HT1080 (cell line): ENCODE measurements around the gene UXS1. TPM values are rescaled to one million over a fixed set of nuclear protein-coding genes. Genes with fewer than 3 reads are reported as not detected.
"Not testable (repeated sequence)": the region's sequence is repeated elsewhere in the genome, so short reads cannot be mapped to it uniquely, and the experiment has no call there.

Source experiments
- DNase-seq: peaks from one replicate; pipeline ENCODE4 v3.0.0-alpha.2; 2015; ENCODE audit warnings: low read depth
- total RNA-seq: library from RNA; depleted of rRNA; stranded (reverse); fragments of >200 nt; shearing (Covaris generic); gene quantifications from 2 replicates; pipeline ENCODE4 v1.2.3, GENCODE V29; 2014

The UXS1 gene
- total RNA-seq, 1 experiment from 2014 or later, result 38.0 TPM

DNA sequence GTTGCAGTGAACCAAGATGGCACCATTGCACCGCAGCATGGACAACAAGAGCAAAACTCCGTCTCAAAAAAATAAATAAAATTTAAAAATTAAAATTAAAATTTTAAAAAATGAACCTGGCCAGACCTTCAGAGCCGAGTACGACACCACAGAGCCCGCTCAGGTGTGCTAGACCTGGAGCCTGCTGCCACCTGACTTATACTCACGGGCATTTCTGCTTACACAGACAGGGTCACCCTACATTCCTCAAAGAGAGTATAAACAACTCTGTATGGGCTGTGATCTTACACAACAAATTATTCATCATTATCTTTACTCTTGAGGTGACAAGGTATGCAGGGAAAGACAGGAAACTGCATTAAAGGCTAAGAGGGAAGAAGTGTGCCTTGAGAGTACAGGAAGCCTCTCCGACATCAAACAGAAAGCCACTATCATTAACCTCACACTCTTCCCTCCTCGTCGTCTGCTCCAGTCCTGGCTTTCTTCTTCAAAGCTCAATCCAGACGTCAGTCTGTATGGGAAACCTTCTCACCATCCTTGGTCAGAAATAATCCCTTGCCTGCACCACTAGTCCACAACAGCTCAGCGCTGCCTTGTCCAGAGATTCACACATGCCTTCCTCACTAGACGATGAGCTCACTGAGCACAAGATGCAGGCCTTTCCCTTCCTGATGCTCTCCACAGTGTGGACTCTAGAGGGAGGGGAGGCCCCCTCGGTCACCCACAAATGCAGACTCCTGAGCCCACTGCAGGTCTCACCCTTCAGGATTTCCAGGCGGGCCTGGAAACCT, 56.2 kb downstream of the UXS1 start:
- no peak for DNase-seq

DNA sequence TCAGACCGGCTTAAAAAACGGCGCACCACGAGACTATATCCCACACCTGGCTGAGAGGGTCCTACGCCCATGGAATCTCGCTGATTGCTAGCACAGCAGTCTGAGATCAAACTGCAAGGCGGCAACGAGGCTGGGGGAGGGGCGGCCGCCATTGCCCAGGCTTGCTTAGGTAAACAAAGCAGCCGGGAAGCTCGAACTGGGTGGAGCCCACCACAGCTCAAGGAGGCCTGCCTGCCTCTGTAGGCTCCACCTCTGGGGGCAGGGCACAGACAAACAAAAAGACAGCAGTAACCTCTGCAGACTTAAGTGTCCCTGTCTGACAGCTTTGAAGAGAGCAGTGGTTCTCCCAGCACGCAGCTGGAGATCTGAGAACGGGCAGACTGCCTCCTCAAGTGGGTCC, 62.9 kb downstream of the UXS1 start:
- not testable (repeated sequence) for DNase-seq

DNA sequence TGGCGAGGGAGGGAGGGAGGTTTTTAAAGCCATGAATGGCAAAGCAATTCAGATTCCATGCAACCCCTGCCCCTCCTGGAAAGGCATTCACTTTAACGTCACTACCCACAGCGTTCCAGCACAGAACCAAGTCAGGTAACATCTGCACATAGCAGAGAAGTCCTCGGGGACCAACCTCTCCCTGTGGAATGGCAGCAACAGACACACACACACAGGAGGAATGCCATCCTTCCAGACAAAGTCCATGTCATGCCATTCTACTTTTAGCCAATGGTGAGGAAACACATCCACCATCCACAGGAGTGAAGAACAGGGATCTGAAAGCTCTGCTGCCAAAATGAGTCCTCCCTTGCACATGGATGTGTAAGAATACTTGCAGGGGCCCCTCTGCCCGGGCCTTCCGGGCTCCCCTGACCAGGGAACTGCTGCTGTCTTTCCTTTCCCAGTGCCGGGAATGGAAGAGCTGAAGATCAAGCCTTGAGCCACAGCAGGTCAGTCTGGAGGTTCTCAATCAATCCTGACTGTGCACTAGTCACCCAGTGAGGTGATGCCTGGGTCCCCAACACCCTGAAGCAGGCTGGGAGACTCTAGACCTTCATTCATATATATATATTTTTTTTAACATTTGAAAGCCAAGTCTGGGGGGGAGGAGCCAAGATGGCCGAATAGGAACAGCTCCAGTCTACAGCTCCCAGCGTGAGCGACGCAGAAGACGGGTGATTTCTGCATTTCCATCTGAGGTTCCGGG, 63.7 kb downstream of the UXS1 start:
- no peak for DNase-seq

DNA sequence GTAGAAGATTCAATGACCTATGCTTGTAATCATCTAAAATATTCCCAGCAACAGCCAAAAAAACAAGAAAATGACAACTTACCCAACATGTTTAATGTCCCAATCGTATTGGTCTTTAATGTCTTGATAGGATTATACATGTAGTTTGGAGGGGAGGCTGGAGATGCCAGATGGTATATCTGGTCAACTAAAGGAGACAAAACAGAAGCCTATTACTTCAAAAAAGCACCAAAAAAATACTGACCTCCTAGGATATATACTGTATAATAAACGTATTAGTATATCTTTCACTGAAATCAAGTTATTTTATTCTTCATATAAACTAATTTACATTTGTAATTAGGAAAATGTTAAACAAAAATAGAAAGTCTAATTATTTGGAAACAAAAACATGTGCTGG, 64.5 kb downstream of the UXS1 start:
- DNase-seq, result no peak

DNA sequence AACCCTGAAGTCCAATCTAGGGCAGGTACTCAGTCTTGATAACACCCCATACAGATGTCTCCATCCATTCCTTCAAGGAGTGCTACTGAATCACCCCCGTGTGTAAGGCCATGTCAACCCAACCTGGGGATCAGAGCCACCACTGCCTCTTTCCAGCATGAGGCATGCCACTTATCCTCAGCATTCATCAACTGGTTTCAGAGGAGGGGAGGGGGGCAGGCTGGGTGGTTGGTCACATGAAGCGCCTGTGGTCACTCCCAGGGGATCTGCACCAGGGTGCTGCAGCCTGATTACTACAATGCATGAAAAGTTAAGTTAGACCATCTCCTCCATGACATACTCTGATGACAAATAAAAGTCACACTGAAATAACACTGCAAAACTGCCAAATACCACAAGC, 65.0 kb downstream of the UXS1 start:
- no peak for DNase-seq

DNA sequence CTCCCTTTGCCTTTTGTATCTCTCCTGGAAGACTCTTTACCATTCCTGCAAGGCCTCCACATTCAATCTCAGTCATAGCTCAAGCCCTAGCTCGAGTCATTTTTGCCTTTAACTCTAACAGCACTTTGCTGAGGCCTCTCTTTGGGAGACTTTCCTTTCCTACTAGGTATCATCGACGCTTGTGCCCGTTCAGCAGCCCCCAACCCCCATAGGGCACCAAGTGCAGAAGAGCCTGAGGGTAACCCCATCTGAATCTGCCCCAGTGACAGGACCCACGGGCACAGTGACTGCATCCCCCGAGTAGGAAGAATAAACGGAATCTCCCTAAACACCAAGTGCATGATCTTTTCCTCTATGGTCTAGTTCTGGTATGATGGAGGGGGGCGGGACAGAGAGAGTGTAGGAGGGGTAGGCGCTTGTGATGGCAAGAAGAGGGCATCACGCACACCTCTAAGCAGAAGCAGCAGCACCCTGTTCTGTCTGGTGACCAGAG, 66.3 kb downstream of the UXS1 start:
- no peak for DNase-seq

DNA sequence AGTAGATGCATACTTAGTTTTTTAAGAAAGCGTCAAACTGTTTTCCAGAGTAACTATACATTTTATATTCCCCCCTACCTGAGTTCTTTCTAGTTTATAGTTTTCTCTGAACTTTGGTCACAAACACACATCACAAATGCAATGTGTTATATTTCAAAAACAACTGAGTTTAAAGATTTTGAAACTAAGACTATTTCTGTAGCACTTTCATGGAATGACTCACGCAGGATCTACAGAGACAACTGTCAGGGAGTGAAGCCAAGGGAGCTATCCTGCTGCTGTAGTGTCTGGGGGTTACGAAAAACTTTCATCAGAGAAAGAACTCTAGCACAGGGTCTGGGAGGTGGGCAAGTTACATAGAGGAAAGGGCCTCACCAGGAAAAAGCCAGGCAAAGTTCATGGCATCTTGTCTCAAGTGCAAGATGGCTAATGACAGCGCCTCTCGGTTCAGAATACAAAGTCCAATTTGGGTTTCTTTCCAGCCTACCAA, 66.8 kb downstream of the UXS1 start:
- no peak for DNase-seq

DNA sequence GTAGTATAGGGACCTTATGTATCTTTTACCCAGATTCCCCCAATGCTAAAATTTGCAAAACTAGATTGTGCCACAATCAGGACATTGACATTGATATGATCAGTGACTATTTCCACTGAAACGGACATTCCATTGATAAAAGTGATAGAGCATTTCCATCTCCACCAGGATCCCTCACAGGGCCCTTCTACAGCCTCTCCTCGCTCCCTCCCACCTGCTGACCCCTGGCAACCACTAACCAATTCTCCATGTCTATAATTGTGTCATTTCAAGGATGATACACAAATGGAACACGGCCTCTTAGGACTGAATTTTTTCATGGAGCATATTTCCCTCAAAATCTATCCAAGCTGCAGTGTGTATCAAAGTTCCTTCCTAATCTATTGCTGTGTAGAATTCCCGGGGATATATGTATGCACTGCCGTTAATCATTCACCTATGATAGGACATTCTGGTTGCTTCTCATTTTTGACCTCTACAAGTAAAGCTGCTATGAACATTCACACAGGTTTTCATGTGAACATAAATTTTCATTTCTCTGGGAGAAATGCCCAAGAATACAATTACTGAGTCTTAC, 67.3 kb downstream of the UXS1 start:
- no peak for DNase-seq

DNA sequence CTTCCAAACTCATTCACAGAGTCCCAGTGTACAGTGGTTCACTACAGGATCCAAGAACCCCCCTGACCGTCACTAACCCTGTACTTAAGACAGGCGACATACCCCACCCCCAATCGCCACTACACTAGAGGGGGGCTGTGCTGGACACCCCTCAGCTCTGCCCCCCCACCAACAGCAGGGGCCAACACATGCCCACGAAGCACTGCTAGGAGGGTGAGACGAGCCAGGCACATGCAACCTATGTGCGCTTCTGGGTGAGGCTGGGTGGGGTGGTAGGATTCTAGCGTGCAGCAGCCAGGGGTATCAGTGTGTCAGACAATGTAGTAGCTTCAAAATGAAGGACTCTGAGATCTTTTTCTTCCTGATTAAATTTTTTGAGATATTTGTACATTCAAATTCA, 67.8 kb downstream of the UXS1 start:
- DNase-seq, result no peak

DNA sequence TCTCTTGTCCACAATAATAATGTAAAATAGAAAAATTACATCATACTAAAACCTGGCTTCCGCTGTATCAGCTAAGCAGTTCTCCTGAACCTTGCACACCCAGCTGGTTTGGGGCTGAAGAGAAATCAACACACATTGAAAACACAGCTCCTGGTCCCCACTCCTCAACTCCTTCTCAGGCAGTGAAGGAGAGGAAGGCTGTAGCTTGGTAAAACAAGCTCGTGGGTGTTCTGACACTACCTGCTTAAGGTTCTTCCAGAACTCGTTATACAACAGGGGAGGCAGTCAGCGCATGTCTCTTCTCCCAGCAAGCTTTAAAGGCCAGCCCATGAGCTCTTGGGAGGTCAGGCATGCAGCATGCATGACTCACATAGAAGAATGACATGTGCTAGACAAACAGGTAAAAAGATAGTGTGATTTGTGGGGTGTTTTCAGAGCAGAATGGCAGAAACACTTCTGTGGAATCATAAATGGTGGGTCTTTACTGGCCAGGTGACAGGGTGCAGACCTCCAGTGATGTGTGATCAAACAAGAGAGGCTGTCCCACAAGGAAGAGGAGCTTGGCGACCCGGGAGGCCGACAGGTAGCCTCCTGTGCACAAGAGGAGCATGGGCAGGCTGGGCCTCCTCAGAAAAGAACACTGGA, 69.1 kb downstream of the UXS1 start:
- DNase-seq, result no peak

DNA sequence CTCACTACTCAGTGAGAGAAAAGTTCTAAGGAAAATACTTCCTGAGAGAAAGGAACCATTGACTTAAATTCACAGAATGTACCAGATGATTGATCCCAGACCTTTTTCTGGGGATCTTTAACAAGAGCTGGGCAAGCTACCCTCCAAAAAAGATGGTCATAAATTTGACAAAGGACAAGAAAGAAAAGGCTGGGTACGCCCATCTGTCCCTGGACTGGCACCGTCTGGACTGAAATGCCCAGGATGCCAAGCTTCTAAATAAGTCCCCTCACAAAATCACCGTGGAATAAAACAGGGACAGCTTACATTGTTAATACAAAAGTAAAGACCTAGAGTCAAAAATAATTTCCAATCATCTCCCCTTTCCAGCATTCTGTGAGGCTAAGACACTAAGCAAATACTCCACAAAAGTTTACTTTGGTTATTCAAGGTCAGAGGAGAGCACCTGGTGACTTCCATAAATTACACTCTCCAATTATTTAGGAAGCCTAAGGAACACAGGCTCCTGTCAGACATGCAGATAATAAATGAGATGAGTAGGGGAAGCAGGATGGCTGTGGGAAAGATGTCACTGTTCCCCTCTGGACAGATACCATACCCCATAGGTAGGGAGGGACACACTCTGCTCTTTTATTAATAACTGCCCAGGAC, 69.9 kb downstream of the UXS1 start:
- no peak for DNase-seq

DNA sequence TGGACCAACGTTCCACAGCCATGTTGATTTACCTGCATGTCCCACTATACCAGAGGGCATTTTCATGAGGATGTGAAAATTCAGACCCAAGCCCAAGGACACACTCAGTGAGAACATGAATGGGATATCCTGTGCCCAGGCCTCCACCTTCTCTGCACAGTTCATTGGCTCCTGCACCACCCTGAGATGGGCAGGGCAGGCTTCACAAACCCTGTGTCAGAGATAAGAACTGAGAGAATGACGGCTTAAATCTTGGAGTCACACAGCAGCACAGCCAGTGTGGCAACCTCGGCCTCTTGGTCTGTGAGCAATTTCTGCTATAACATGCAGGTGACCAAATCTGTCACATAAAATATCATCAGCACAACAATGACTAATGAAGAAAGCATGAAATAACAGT, 71.9 kb downstream of the UXS1 start:
- no peak for DNase-seq

DNA sequence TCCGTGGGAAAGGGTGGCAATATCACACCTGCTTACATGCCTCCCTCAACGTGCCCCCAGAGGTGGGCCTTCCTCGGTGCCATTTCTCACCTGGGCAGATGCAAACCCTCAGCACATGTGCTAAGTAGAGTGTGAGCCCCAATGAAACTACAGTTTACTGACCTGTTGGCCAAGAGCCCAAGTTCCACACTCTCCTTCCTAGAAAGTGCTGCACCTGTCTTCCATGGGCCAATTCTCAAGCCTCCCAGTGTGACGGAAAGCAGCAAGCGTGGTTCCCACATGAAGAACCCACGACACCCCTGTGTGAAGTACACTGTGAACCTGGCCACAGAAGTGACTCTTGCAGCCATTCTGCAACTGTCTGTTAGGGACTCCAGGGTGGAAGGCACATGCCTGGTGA, 73.7 kb downstream of the UXS1 start:
- no peak for DNase-seq

DNA sequence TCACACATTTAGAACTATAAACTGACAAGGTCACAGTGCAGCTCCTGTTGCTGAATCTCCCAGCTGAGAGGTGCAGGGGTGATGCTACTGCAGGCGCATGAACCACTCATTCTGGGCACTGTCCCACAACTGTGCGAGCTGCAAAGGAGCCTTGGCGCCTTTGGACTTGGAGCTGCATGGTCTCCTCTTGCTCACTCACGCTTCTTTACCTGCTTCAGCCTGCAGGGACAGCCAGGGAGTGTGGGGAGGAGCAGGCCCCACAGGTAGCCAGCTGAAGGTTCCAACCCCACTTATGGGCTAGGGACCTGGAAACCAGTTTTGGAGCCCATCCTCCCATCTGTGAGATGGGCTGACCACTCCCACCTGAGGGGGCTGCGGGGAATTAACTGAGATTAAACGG, 75.0 kb downstream of the UXS1 start:
- no peak for DNase-seq

DNA sequence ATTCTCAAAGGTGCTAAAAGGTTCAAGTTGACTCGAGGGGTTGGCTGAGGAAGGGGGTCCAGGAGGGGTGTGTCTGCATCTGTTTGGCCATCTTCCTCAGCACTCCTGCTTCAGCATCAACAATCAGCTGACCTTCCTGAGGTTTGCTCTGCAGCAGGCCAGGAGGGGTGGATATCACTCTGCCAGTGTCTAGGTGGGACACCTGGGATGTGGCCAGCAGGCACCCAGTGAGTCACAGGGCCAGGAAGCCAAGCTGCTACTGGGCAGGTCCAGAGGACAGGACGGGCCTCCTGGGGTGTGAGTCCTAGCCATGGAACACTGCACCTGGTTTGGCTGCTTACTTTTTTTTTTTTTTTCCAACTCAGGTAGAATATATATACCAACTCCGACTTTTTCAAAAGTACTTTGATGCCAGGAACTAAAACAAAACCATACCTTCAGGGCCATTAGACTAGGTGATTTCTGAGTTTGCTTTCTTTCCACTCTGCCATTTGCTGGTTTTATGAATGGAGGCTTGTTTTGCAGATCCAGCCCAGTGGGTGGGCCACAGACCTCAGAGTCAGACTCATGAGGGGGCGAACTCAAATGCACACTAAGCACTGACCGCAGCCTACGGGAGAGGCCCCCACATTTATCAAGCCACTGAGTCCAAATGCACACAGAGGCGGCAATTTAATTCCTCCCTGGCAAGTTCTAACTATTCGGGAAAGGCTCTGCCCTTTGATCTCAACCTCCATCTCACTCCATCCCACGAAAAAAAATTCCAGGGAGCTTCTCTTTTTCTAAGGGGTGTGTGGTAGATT, 76.0 kb downstream of the UXS1 start:
- DNase-seq, result no peak

DNA sequence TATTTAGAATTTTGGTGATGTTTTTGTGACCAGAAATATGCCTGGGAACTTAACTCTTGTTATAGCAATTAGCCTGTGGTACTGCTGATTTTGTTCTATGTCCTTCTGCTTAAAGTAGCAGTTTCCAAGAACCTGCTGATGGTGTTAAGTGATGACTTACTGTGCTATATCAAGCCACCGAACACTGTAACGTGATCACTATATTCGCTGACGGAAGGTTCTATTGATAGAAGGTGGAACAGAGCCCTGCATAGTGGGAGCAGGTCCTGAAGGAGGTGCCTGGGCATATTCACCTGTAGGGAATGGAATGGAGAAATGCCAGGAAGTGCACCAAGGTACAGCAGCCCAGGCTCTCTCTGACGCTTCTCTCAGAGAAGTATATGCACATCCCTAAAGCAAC, 76.8 kb downstream of the UXS1 start:
- DNase-seq, result no peak

DNA sequence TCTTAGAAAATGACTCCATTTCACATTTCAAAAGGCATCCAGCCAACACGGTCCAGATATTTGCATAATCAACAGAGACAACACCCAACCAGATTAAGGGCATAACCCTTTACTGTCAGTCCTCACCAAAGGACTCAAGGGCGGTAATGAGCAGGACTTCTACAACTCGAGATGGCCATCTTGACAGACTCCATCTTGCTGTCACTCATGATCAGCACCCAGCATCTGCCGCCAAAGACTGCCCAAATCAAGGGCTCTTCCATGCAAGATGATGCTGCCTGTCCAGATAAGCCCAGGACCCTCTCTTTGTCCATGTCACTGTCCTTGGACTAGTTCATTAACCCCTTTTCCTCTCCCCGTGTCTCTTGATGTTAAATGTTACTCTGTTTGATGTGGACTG, 77.9 kb downstream of the UXS1 start:
- DNase-seq, result no peak

DNA sequence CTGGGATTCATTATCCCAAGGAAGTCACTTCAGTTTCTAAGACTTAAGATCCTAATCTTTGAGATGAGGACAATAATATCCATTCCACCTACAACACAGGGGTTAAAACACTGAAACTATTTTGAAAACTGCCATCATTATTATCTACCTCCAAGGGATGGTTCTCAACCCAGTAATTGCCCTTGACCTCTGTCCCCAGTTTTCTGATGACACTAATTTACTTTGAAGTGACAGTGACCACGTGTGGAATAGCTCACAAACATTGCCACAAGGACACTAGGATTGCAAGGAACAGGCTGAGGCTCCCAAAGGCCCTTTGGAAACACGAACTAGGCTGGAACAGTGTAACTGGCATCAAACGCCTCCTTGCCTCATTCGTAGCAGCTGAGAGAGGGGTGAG, 78.4 kb downstream of the UXS1 start:
- no peak for DNase-seq

DNA sequence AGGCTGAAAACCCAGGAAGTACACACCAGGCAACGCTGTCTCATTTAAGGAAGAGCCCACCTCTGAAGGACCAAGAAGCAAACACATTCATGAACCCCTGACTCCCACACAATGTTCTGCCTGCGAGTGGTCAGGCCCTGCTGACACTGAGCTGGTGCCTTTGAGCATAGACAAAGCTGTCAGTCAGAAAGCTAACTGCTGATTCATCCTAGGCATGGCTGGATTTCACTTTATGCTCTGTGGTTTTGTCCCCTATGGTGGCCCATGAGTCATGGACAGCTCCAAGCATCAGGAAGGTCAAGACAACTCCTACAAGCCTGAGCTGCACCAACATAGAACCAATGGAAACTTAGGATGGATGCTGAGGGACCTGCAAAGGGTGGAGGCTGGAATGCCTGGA, 78.9 kb downstream of the UXS1 start:
- peak; percentile 96 for DNase-seq

DNA sequence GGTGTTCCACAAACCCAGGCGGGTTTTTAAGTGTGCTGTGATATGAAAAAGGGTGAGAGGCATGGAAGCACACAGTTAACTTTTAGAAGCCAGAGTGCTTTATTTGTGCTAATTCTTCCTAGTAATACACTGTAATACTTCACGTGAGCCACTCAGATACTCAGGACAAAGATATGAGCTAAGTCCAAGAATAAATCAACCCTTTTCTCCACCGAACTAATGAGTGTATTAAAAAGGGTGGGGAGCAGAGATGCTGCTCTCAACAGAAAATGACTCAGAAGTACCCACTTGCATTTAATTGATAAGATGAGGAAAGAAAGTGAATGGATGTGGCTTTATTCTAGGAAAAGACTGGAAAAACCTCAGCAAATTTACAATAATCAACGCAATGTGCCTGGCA, 79.9 kb downstream of the UXS1 start:
- no peak for DNase-seq
